ENCODE measurements around the gene PPP1R12B.
"Not testable (repeated sequence)": the region's sequence is repeated elsewhere in the genome, so short reads cannot be mapped to it uniquely, and the experiment has no call there.

PPP1R12B gene

DNA sequence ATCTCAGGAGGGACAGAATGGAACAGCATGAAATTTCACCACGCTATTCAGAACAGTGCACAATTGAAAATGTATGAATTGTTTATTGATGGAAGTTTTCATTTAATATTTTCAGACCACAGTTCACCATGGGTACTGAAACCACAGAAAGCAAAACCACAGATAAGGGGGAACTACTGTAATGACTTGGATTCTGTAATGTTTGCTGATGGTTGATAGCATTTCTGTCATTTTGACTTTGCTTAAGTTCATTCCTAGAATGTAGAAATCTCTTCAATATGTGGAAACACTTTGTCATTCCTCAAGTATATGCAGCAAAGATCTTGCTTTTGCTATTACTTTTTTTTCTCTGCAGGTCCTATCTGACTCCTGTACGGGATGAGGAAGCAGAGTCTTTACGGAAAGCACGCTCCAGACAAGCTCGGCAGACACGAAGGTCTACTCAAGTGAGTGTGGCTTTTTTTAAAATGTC lies 139.7 kb downstream of the PPP1R12B start:
- DNase-seq (ENCODE audit: low spot score): not testable (repeated sequence)

DNA sequence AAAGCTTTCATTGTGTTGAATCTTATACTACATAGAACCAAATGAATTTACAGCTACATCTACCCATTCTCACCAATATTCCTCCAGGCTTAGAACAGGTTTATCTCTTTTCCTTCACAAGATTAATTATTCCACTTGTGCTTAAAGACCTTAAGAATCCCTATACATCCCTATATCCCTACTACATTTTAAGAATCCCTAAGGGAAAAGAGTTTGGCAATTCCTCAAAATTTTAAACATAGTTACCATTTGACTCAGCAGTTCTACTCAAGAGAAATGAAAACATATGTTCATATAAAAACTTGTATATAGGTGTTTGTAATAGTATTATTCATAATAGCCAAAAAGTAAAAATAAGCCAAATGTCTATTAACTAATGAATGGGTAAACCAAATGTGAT lies 140.6 kb downstream of the PPP1R12B start:
- not testable (repeated sequence) for DNase-seq (ENCODE audit: low spot score)

DNA sequence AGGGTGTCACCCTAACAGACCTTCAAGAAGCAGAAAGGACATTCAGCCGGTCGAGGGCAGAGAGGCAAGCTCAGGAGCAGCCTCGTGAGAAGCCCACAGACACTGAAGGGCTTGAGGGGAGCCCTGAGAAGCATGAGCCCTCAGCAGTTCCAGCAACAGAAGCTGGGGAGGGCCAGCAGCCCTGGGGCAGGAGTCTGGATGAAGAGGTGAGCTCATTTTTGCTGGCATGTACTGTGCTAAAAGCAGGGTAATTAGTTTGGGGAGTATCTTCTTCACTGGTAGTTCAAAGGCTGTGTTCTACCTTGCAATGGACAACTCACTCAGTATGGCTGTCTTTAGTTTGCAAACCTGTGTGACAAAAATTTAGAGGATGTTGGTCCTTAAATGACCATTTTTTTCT lies 144.6 kb downstream of the PPP1R12B start:
- DNase-seq (ENCODE audit: low spot score): not testable (repeated sequence)

DNA sequence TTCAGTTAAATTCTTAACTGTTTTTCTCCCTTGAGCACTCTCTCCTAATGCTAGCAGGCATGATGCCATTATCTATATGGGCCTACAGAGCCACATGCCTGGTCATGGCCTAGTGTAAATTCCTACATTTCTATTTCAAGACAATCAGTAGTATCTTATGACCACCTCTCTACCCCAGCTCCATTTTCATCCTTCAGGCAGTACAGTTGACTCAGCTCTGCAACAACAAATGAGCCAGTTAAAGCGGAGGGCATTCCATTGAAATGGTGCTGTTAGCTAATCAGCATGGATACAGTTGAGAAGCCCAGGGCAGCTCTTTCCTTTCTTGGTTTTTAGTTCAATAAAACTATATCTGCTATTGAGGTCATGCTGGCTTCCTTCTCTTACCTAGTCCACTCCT lies 150.0 kb downstream of the PPP1R12B start:
- peak; percentile 20 for DNase-seq (ENCODE audit: low spot score)

DNA sequence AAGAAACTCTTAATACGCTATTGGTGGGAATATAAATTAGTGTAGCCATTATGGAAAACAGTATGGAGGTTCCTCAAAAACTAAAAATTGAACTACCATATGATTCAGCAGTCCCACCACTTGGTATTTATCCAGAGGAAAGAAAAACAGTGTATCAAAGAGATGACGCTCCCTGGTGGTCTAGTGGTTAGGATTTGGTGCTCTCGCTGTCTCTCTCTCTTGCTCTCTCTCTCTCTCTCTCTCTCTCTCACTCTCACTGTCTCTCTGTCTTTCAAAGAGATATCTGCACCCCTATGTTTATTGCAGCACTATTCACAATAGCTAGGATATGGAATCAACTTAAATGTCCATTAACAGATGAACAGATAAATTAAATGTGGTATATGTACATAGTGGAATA lies 151.5 kb downstream of the PPP1R12B start:
- DNase-seq (ENCODE audit: low spot score): not testable (repeated sequence)

DNA sequence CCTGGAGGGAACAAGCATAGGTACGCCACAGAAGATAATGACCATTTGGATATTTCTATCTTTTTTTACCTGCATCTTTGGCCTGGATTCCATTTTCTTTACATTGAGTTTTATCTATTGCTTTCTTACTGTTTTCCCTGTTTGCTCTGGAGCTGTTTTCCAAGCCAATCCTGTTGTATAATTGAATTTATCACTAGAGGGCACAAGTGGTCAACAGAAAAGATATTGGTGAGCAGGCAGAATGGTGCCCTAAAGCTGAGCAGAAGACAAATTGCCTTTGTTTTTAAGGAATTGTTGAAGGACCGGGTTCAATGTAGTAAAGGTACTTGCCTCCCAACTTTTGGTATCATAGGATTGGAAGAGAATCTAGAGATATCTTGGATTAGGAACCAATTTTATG lies 152.8 kb downstream of the PPP1R12B start:
- DNase-seq (ENCODE audit: low spot score): peak; percentile 24

DNA sequence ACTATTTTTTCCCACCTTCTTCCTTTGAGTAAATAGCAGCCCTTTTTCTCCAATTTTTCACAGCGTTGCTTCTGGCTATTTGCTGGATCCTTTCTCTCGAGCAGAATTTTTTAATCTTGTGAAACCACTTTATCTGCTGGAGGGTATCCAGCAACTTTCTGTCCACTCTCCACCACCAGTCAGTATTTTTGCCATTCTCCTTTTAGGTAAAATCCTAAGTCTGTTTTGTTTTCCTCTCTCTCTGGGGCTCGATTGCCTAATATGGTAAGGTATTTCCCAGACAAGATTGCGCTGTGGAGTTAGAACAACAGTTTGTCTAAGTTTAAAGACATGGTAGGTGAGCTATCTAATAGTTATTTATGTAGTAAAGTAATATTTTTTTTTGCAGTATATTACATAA lies 156.9 kb downstream of the PPP1R12B start:
- DNase-seq (ENCODE audit: low spot score): no peak

DNA sequence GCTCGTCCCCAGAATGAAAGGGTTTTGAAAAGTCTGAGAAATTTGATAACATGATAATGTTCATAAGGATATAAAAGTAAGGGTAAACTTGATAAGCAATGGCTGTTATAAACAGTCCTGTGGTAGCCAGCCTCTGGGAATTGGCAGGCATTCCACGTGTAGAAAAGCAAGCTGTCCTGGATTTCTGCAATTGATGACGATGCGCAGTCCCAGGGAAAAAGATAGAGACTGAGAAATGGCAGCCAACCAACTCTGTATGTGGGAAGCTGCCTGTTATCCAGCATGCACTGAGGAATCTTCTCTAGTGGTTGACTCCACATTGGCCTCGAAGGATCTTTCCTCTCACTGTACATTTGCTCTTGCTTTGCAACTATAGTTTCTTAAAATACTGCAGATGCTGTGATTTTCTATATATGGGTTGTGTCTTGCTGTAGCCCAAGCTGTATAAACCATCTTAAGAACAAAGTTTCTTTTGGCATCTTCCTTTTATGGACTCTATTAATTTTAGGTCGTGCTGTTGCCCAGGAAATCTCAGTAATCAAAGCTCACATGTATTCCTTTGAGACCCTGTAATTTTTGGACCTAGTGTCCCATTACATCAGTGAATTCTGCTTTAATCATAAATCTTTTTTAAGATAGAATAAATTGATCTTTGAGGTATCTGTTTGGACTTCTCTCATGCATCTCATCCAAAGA lies 157.5 kb downstream of the PPP1R12B start:
- DNase-seq (ENCODE audit: low spot score): not testable (repeated sequence)

DNA sequence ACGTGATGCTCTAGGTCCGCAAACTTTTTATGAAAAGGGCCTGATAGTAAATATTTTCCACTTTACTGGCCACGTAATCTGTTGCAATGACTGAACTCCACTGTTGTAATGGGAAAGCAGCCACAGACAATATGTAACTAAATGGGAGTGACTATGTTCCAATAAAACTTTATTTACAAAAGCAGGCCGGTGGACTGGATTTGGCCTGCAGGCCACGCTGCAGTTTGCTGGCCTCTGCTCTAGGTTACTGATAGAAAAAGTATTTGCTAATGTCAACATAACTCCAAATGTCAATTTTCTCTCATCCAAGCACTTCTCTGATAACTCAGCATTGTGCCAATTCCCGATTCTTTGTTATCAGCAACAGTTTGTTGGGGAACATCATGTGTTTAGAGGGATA lies 160.4 kb downstream of the PPP1R12B start:
- DNase-seq (ENCODE audit: low spot score): not testable (repeated sequence)

DNA sequence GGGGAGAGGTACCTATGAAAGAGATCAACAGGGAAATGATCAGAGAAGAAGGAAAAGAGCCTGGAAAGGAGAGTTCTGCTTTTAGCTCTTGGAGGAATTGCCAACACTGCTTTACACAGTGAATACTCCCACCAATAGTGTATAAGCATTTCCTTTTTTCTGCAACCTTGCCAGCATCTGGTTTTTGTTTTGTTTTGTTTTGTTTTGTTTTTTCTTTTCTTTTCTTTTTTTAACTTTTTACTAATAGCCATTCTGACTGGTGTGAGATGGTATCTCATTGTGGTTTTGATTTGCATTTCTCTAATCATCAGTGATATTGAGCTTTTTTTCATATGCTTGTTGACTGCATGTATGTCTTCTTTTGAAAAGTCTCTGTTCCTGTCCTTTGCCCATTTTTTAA lies 165.4 kb downstream of the PPP1R12B start:
- DNase-seq (ENCODE audit: low spot score): not testable (repeated sequence)

DNA sequence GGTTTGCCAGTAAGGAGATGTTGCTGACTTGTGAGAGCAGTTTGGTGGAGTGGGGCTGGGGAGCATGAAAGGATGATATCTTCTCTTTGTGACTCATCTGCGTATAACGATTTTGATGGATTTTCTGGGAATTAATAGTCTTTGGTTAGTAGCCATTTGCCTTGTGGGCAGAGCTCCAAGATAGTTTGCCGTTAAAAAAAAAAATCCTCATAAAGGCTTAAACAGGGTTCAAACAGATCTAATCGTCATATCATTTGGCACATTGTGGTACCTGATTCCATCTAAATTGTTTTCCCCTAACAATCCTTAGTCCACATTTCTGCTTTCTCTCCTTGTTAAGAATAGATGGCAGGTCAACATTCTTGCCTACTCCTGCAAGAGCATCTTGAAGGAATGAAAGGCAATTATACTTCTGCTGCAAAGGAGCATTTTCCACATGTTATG lies 168.0 kb downstream of the PPP1R12B start:
- no peak for DNase-seq (ENCODE audit: low spot score)

DNA sequence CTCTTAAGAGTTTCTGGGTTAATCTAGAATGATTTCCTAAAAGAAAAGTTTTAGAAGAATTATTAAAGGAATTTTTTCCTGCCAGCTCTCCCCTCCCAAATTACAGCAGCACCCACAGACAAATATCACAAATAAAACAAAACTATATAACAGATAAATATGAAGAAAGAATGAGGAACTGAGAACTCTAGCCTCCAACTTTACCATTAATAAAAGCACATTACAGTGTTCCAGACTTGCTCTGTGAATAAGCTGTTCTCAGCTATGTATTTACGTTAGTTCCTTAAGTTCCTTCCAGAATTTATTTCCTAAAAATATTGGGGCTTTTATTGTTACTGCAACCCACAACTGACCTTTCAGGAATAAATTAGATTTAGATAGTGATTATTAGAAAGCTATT lies 168.6 kb downstream of the PPP1R12B start:
- DNase-seq (ENCODE audit: low spot score): not testable (repeated sequence)

DNA sequence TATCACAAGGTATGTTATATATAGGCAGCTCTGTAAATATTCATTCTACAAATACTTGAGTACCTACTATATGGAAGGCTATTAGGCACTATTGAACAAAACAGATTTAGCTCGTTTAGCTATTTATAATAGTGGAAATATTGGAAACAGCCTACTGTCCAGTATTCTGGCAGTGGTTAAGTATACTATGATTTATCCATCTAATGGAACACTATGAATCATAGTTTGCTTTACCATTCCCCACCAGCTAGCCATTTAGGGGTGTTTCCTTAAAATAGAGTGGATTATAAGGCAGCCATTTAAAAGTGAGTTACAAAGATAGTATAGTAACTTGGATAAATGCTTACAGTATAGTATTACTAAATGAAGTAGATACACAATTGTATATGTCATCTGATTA lies 169.7 kb downstream of the PPP1R12B start:
- DNase-seq (ENCODE audit: low spot score): not testable (repeated sequence)

DNA sequence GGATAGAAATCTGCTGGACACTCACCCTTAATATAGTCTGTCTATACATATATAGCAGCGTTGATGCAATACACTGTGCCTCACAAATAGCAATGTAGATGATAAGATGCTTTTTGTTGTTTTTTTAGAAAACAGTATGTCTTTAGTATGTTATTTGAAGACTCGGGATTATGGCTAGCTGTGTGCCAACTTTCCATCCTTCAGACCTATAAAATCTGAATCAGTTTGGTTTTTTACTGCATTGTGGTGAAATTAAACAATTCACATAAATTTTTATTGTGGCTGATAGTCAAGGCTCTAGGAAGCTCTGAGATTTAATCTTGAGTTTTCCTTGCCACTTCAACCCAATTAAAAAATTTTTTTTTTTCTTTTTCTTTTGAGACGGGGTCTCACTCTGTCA lies 170.4 kb downstream of the PPP1R12B start:
- DNase-seq (ENCODE audit: low spot score): not testable (repeated sequence)

DNA sequence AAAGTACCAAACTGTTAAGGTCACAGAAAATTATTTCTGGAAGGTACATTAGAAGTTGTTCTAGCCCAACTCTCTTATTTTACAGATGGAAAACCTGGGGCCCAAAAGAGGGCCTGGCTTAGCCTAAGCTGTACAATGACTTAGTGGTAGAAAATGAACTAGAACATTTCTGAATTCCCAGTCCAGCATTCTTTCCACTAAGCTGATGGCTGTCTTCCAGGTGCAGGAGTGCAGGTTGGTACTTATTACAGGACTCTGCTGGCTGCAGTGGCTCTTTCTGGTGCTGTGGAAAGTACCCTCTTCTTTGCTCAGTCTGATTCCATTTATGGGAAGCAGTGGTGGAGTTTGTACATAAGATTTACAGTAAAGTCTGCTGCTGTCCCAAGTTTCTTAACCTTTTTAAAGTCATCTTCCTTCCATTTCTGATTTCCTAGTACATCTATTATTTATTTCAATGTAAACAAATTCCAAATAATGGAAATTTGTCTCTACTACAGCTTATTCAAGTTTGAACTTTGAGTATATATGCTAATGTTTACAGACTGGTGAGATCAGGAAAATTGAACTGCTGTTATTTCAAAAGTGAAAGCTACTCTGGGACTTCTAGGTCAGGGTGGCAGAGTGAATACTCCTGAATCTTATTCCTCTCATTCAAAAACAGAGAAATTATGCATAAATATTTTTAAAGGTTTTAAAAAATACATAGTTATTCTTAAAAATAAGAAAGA lies 171.8 kb downstream of the PPP1R12B start:
- DNase-seq (ENCODE audit: low spot score): not testable (repeated sequence)

DNA sequence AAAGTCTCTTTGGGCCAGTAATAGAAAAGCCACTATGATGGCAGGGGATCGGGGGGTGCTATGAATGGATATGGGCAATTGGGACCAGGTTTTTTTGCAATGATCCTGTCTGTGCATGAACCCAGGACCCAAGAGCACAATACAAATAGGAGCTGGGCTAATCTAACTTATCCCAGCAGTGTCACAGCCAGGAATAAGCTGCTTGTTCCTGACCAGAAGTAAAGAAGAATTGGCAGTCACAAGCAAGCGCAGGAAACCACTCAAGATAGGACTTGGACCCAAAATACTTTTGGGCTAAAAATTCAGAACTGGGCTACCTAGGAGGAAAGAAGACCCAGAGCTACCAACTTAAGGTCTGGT lies 172.3 kb downstream of the PPP1R12B start:
- DNase-seq (ENCODE audit: low spot score): not testable (repeated sequence)

DNA sequence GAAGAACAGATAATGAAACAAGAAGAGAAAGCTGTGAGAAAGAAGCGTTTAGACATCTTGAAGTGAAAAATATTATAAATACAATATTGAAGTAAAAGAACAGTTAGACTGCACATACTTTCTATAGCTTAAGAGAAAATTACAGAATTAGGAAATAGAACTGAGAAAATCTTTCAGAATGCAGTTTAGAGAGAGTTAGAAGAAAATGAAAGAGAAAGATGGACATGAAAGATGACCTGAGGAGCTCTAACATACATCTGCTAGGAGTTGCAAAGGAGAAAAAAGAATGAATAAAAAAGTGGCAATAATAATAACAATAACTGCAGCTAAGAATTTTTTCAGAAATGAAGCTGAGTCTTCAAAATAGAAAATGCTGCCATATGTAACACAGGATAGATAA lies 173.0 kb downstream of the PPP1R12B start:
- not testable (repeated sequence) for DNase-seq (ENCODE audit: low spot score)

DNA sequence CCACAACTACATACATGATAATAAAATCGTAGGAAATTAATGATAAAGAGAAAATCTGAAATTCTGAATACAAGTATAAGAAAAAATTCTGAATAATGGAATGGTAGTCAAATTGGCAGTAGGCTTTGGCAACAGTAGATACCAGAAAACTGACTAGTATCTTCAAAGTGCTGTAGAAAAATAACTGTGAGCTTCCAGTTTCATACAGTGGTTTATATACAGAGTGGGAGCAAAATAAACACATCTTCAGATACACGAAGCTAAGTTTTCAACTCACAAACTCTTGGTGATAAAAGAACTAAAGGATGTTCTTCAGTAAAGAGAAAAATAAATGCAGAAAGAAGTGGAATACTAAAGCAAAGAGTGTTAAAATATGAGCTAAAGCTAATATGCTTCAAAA lies 173.4 kb downstream of the PPP1R12B start:
- DNase-seq (ENCODE audit: low spot score): no peak

DNA sequence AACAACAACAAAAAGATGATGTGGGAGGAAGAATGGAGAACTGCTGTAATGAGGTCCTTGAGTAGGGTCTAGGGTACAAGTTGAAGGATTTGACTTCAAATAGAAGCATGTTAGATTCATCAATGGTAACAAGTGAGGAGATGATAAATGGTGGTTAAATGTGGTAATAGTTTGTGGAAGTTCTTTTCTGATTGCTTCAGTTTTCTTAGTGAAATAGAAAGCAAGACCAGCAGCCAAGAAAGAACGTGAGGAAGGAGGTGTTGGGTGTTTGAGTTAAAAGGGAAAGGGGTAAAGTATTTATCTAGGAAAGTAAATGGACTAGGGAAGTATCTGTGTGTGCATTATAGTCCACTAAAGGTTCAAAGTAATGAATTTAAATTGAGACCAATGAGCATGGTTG lies 177.6 kb downstream of the PPP1R12B start:
- not testable (repeated sequence) for DNase-seq (ENCODE audit: low spot score)

DNA sequence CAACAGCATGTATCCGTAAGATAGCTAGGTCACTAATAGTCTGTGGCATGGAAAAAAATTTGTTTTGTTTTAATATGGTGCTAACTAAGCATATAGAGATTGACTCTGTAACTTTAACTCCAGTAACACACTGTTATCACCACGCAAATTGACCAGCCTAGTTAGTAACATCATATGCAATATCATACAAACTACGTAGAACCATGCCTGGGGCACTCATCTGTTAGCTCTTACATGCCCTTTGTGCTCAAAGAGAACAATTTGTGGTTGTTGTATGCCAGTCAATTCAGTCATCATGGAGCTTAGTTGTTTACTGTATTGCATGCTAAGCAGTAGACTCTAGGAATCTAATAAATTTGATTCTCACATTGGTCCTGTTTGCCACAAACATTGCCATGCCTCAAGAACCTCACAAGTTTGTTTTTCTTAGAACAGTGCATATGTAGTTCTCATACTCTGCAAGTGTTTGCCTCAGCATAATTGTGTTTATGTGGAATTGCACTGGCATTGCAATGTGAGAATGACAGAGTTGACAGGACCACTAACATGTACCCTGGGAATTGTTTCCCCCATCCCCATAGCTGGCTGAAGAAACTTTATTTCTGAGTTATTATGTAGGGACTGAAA lies 179.7 kb downstream of the PPP1R12B start:
- not testable (repeated sequence) for DNase-seq (ENCODE audit: low spot score)

DNA sequence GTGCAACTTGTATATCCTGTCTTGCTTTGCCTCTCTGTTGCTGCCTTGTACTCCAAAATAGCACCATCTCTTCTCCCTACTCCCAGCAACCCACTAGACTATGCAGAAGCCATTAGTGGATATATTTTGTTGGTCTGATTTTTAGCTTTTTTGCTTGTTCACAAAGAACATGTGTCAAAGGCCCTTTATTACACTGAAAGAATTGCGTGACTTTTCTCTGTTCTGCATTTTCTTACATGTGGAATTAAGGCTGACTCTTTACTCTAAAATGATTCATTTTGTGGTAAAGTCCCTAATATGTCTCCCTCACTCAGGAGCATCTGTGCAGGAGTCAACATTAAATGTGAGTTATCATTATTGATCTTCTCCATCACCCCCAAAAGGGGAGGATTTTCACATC lies 182.2 kb downstream of the PPP1R12B start:
- not testable (repeated sequence) for DNase-seq (ENCODE audit: low spot score)

DNA sequence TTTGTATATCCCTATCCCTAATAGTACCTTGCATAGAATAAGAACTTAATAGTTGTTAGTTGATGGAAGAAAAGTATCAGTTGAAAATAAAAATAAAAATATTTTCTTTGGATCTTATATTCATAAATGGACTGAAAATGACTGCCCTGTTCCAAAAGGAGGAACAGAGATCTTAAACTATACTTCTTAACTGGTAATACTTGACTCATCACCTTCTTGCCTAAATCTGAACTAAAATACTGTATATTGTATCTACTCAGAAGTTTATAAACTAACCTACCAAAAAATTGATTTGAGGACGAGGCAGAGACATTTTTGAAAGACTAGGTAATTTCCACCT lies 182.9 kb downstream of the PPP1R12B start:
- DNase-seq (ENCODE audit: low spot score): no peak
